Stimulated activated CD4-positive, alpha-beta T cell treated with anti-CD3 and anti-CD28 coated beads, Interleukin-12 subunit alpha, Interleukin-12 subunit beta, amount 100 ng/mL, for 48 hours (primary cell): ENCODE measurements around the gene ITM2B.
"Not testable (repeated sequence)": the region's sequence is repeated elsewhere in the genome, so short reads cannot be mapped to it uniquely, and the experiment has no call there.

Experiments
- DNase-seq, 3 donors: peaks; one replicate each; pipeline ENCODE4 v3.0.0-alpha.2; 2020; ENCODE audit warnings: low read depth in 2 of 3, low spot score in 1 of 3

ITM2B gene

DNA sequence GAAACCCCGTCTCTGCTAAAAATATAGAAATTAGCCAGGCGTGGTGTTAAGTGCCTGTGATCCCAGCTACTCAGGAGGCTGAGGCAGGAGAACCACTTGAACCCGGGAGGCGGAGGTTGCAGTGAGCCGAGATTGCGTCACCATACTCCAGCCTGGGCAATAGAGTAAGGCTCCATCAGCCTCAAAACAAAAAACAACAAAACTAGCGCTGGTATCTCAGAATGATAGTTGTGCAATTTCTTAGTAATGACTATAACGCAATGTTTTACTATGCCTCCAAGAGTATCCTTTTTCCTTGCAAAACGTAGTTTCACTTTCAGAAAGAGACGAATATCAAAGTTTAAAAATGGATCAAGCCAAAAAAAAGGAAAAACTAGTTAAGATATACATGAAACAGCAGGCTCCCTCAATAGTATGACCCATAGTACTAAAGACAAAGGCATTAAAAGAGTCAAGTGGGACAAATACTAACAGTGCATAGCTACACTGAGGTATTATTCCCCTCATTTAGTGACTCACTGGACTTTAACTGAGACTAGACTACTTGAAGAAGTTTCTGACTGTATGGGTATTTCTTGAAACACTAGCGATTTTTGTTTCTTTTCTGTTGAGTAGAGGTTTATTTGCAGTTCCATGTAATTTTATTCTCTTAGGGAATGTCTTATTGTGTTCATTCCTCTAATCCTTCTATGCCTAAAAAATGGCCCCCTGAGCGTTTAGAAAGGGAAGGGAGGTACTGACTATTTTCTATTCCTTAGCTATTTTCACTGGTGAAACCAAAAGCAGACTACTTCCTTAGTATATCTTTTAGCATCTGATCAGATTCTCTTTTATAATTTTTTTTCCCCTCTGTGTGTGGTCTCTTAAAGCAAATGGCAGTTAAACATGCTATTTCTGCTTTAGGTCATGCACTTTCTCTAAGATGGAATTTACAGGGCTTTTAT, 10.4 kb upstream of the ITM2B start:
- no peak for DNase-seq

GRCh38 chr13:48224701-48225100, 8.3 kb upstream of the ITM2B start:
- no peak for DNase-seq

GRCh38 chr13:48230541-48230940, 2.5 kb upstream of the ITM2B start:
- no peak for DNase-seq

DNA sequence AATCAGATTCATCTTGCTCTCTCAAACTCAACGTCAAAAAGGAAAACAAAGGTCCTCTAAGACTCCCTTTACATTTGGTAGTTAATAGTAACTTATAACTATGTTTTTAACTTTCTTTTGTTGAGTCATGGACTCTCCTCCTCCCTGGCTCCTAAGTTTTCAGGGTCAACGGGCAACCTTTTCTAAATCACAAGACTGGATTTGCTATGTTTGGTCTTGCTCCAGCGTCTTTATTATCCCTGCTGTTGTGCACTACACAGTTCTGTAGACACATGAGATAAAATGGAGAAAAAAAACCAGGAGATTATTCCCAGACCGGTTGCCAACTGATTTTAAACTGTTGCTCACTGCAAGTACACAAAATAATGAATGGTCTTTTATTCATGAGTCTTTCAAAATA, 1.9 kb upstream of the ITM2B start:
- no peak for DNase-seq

DNA sequence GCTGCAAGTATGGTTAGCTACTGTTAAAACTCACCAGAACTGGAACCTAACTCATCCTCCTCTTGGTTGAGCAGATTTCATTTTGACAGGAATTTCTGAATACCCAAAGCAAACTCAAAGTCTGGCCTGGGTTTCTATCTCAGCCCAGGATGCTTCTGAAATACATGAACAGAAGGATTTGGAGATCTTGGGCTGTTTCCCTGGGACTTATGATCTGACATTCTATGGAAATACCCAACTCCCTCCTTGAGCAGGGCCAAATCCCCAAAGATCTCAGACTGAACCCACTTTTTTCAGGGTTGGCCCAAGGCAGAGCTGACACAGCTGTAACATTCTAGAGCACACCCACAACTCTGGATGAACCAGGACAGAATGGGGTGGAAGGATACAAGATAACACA, 1.1 kb upstream of the ITM2B start:
- no peak for DNase-seq

DNA sequence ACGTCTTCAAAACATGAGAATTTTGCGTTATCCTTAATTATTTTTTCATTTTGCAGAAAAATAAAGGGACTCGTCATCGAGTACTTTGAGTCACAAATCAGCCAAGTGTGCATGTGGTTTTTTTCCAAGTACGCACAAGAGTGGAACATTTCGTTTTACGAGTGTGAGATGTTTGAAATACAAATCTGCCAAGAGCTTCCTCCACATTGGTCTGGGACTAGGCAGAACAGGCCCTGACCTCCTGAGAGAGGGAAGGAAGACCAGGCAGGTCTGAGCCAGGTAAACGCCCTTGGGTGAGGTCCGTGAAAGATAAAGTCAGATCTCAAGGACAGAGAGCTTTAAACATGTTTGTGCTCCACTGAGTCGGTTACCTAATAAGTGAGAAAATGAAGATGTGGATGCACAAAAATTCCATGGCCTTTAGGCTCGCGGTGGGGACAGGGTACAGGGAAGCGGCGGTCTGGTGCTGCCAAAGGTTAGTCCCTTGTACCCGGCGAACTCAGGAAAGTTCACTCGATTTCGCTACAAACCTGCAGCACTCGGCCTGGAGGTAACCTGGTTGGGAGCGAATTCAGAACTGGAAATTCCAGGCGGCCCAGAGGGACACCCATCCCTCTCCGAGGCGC, 473 bp upstream of the ITM2B start:
- DNase-seq = no peak

GRCh38 chr13:48233889-48234488, 983 bp downstream of the ITM2B start:
- no peak for DNase-seq

- no peak for DNase-seq
These were observed 1.7 kb downstream of the ITM2B start for GRCh38 chr13:48234566-48235340.

DNA sequence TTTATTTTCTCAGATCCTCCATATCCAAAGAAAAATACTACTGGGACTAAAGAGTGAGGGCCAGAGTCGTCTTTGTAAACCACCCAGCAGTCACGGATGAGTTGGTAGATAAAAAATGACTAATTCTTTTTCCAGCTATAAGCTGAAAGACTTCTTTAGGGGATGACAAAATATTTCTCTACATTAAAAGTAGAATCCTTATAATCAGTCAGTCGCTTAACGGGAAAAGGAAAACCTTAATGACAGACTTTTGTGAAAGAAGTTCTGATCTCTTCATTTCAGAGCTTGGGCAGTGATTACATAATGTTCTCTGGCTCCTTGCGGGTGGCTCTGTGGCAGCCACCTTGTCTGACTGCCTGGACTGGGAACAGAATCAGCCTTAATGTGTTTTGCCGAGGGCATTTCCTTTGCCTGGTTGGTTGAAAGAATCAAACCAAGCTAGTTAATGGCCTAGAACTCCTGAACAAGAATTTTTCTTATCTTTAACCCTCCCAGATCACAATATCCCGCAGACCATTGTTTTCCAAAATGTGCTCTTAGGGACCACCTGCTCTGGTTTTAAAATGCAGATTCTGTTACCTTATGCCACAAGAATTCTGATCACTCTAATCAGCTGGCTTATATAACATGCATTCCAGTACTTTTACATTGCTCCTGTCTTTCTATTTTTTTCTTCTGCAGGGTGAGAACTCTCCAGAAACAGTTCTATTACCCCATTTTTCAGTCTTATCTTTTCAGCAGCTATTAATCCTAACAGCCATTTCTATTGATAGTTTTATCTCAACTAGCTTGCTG, 2.5 kb downstream of the ITM2B start:
- no peak for DNase-seq

- no peak for DNase-seq
These were observed 3.7 kb downstream of the ITM2B start for GRCh38 chr13:48236528-48237353.

GRCh38 chr13:48239369-48239768, 6.4 kb downstream of the ITM2B start:
- DNase-seq = not testable (repeated sequence)

GRCh38 chr13:48241651-48242050, 8.6 kb downstream of the ITM2B start:
- no peak for DNase-seq

GRCh38 chr13:48242677-48243076, 9.7 kb downstream of the ITM2B start:
- DNase-seq = no peak

DNA sequence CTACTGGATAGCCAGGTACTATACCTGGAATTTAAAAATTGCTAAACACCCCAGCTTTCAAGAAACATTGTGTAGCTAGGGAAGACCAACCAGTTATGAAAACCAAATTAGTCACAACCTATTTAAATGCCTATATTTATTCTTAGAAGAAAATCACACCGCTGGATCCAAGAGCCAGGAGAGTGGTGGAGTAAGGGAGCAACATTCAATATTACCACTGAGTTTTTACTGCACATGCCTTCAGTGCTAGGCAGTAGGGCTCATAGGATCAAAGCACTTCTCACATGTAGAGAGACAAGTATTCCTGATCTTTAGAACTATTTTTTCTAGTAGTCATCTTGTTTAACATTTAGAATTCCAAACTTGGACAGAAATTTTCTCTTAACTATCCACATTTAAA, 11.2 kb downstream of the ITM2B start:
- no peak for DNase-seq

GRCh38 chr13:48246102-48246501, 13.1 kb downstream of the ITM2B start:
- DNase-seq = no peak

DNA sequence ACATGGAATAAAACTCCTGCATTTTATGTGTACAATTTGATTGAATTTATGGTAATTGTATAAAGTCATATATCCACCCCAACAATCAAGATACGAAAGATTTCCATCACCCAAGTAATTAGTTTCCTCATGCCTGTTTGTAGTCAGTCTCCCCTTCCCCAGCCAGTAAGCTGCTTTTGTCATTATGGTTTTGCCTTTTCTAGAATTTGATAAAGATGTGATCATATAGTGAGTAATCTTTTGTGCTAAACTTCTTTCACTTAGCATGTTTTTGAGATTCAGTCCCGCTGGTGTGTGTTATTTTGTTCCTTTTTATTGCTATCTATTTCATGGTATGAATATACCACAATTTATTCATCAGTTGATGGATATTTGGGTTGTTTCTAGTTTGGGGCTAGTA, 16.0 kb downstream of the ITM2B start:
- no peak for DNase-seq

DNA sequence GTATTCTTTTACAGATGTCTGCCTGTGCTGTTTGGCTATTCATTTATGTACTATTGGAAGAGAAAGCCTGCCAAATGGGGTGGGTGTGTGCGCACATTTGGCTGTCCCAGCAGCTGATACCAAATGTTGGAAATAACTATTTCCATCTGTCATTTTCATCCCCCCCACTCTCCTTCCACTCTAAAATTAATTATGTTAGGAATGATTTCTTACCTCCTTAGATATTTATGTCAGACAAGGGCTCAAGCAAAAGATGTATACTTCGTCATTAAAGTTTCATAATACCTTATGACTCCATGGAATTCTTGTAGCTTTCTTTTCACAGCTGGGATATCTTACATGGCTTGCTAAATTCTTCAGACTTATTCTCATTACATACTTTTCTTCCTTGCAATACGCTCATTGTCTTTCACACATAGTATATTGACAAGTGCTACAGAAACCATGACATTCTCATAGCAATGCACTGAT, 18.6 kb downstream of the ITM2B start:
- DNase-seq = no peak

DNA sequence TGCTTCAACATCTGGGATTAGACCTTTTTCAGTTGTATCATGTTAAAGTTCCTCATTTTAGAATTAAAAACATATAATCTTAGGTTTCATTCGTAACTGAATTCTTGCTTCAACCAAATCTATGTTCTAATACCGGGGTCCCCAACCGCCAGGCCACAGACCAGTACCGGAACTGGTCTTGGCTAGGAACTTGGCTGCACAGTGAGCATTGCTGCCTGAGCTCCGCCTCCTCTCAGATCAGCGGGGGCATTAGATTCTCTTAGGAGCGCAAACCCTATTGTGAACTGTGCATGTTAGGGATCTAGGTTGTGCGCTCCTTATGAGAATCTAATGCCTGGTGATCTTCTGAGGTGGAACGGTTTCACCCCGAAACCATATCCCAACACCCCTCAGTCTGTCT, 19.2 kb downstream of the ITM2B start:
- DNase-seq = no peak

GRCh38 chr13:48253849-48254248, 20.8 kb downstream of the ITM2B start:
- DNase-seq = no peak

DNA sequence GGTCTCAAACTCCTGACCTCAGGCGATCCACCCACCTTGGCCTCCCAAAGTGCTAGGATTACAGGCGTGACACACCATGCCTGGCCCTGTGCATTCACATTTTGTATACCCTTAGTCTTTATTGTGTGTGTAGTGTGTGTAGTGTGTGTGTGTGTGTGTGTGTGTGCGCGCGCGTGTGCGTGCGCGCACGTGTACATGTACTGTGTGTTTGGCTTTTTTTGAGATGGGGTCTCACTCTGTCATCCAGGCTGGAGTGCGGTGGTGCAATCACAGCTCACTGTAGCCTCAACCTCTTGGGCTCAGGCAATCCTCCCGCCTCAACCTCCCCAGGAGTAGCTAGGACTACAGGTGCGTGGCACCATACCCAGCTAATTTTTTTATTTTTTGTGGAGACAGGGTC, 22.1 kb downstream of the ITM2B start:
- no peak for DNase-seq
